Measurements from ENCODE around the gene NRXN3. TPM values are rescaled to one million over a fixed set of nuclear protein-coding genes. Genes with fewer than 3 reads are reported as not detected.

The NRXN3 gene
- total RNA-seq, 1 donor from 2014 or later: 6.7 TPM

- DNase-seq (ENCODE audit: low spot score): no peak
These were observed 757.1 kb downstream of the NRXN3 start for GRCh38 chr14:78927261-78927660.

GRCh38 chr14:78933166-78933565 is 763.0 kb downstream of the NRXN3 start:
- DNase-seq (ENCODE audit: low spot score): no peak

GRCh38 chr14:78933948-78934524 is 763.9 kb downstream of the NRXN3 start:
- no peak for DNase-seq (ENCODE audit: low spot score)

GRCh38 chr14:78946949-78947348 is 776.8 kb downstream of the NRXN3 start:
- DNase-seq (ENCODE audit: low spot score): no peak

GRCh38 chr14:78947681-78948080 is 777.5 kb downstream of the NRXN3 start:
- DNase-seq (ENCODE audit: low spot score): no peak

- DNase-seq (ENCODE audit: low spot score): no peak
These were observed 780.5 kb downstream of the NRXN3 start for GRCh38 chr14:78950649-78951048.

GRCh38 chr14:78951602-78952001 is 781.4 kb downstream of the NRXN3 start:
- no peak for DNase-seq (ENCODE audit: low spot score)

- peak; percentile 76 for DNase-seq (ENCODE audit: low spot score)
These were observed 789.6 kb downstream of the NRXN3 start for GRCh38 chr14:78959674-78960264.

GRCh38 chr14:78967111-78967809 is 797.1 kb downstream of the NRXN3 start:
- DNase-seq (ENCODE audit: low spot score): no peak

GRCh38 chr14:78968265-78968664 is 798.1 kb downstream of the NRXN3 start:
- no peak for DNase-seq (ENCODE audit: low spot score)

GRCh38 chr14:78970677-78971076 is 800.5 kb downstream of the NRXN3 start:
- DNase-seq (ENCODE audit: low spot score): no peak

- DNase-seq (ENCODE audit: low spot score): no peak
These were observed 802.3 kb downstream of the NRXN3 start for GRCh38 chr14:78972440-78972839.

GRCh38 chr14:78974691-78975090 is 804.5 kb downstream of the NRXN3 start:
- no peak for DNase-seq (ENCODE audit: low spot score)

- DNase-seq (ENCODE audit: low spot score): no peak
These were observed 805.6 kb downstream of the NRXN3 start for GRCh38 chr14:78975734-78976133.

- no peak for DNase-seq (ENCODE audit: low spot score)
These were observed 808.7 kb downstream of the NRXN3 start for GRCh38 chr14:78978896-78979295.

- DNase-seq (ENCODE audit: low spot score): no peak
These were observed 812.4 kb downstream of the NRXN3 start for GRCh38 chr14:78982551-78982950.

- no peak for DNase-seq (ENCODE audit: low spot score)
These were observed 813.0 kb downstream of the NRXN3 start for GRCh38 chr14:78983126-78983525.

- no peak for DNase-seq (ENCODE audit: low spot score)
These were observed 815.7 kb downstream of the NRXN3 start for GRCh38 chr14:78985668-78986381.

GRCh38 chr14:78986989-78987388 is 816.8 kb downstream of the NRXN3 start:
- no peak for DNase-seq (ENCODE audit: low spot score)

- no peak for DNase-seq (ENCODE audit: low spot score)
These were observed 819.0 kb downstream of the NRXN3 start for GRCh38 chr14:78989221-78989620.

- DNase-seq (ENCODE audit: low spot score): no peak
These were observed 822.7 kb downstream of the NRXN3 start for GRCh38 chr14:78992867-78993266.

- DNase-seq (ENCODE audit: low spot score): no peak
These were observed 827.6 kb downstream of the NRXN3 start for GRCh38 chr14:78997811-78998210.

- no peak for DNase-seq (ENCODE audit: low spot score)
These were observed 839.1 kb downstream of the NRXN3 start for GRCh38 chr14:79009286-79009685.
